Measurements from ENCODE around the gene ZFAND2B.
"Not testable (repeated sequence)": the region's sequence is repeated elsewhere in the genome, so short reads cannot be mapped to it uniquely, and the experiment has no call there.

The ZFAND2B gene

GRCh38 chr2:219175928-219176817 lies 30.4 kb upstream of the ZFAND2B start:
- peak; percentile 55 for DNase-seq (ENCODE audit: low spot score)

DNA sequence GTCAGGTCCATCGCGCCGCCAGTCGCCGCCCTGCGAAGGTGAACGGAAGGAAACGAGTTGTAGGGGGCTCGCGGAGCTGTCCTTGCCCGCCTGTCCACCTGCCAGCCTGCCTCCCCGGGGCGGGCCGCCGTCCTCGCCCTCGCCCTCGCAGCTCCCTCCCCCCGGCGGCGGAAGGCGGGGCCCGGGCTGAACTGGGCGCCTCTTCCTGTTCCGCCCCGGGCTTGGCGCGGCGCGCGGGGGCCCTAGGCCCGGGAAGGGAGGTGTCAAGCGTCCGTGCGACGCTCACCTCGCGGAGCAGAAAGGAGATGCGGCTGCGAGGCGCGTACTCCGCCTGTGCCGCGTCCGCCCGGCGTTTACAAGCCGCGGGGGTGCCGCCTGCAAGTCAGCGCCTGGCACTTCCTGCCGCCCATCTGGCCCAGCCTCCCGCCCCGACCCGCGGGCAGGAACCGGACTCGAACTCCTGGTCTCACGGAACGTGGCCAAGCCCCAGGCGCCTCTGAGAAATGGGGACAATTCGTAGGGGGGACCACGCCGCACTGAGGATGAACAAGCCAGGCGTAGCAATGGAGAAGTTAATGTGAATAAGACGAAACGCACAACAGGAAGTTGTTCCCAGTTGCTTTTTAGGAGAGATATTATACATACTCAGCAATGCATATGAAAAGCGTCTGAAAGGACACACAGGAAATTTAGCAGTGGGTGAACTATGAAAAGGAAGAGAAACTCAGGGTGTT lies 29.6 kb upstream of the ZFAND2B start, which contains the start of gene CNPPD1:
Gene CNPPD1 (minus strand): TSS at position 108 of the 734 bp plus-strand sequence. CDS start 97 bp downstream, at position 11.
- peak; percentile 93 for DNase-seq (ENCODE audit: low spot score)

DNA sequence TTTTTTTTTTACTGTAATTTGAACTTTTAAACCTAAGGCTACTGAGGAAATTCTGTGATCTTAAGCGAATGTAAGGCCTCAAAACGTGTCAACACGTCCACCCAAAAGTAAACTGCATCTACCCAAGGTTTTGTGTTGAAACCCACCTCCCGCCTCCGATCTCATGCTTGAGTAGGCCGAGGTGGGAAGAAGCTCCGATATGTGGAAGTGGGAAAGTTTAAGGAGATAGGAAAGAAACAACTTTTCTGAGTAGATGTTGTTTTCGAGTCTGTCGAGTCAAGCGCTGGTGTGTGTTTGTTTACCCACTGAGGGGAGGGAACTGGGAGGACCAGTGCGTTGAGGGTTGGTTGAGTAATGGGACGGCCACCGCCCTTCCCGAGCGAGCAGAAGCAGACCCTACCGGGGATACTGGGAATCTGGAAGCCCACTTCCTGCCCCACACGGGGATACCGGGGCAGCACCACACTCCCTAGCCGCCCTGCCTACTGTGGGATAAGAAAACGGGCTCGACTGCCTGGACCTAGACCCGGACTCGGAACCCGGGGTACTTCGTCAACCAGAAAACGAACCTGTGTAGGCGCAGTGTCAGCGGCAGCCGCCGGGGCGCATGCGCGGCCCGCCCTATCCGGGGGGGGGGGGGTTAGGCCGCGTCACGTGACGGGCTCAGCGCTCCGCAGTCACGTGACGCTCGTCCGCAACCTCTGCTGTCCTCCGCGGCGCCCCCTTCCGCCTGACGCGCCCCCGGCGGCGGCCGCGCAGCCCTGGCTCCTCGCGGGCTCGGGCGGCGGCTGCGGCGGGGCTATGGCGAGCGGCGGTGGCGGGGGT lies 28.8 kb upstream of the ZFAND2B start, which contains the start of gene RETREG2:
Gene RETREG2 (plus strand): TSS at position 724 of the 825 bp plus-strand sequence. CDS start 78 bp downstream, at position 802.
- DNase-seq (ENCODE audit: low spot score): peak; percentile 94

GRCh38 chr2:219178377-219179175 lies 28.0 kb upstream of the ZFAND2B start:
- DNase-seq (ENCODE audit: low spot score): peak; percentile 52

- no peak for DNase-seq (ENCODE audit: low spot score)
Measured at GRCh38 chr2:219179601-219180465, 26.7 kb upstream of the ZFAND2B start.

GRCh38 chr2:219180961-219181360 lies 25.6 kb upstream of the ZFAND2B start:
- DNase-seq (ENCODE audit: low spot score): no peak

DNA sequence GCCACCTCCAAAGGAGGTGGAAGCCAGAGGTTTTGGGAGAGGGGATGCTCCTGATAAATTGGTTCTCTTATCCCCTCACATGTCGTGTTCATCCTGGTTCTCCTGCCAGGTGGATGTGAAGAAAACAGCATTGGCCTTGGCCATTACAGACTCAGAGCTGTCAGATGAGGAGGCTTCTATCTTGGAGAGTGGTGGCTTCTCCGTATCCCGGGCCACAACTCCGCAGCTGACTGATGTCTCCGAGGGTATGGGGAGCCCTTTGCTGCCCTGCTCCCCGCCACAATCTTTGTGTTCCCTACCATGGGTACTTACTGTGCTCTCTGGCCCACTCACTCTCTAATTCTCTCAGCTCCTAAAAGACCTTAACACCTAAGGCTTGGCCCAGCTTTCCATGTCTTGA lies 25.1 kb upstream of the ZFAND2B start:
- no peak for DNase-seq (ENCODE audit: low spot score)

DNA sequence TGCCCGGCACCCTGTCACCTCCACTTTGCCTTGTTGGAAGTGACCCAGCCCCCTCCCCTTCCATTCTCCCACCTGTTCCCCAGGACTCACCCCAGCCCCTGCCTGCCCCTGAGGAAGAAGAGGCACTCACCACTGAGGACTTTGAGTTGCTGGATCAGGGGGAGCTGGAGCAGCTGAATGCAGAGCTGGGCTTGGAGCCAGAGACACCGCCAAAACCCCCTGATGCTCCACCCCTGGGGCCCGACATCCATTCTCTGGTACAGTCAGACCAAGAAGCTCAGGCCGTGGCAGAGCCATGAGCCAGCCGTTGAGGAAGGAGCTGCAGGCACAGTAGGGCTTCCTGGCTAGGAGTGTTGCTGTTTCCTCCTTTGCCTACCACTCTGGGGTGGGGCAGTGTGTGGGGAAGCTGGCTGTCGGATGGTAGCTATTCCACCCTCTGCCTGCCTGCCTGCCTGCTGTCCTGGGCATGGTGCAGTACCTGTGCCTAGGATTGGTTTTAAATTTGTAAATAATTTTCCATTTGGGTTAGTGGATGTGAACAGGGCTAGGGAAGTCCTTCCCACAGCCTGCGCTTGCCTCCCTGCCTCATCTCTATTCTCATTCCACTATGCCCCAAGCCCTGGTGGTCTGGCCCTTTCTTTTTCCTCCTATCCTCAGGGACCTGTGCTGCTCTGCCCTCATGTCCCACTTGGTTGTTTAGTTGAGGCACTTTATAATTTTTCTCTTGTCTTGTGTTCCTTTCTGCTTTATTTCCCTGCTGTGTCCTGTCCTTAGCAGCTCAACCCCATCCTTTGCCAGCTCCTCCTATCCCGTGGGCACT lies 24.0 kb upstream of the ZFAND2B start:
- DNase-seq (ENCODE audit: low spot score): no peak

- no peak for DNase-seq (ENCODE audit: low spot score)
Measured at GRCh38 chr2:219183151-219183772, 23.3 kb upstream of the ZFAND2B start.

DNA sequence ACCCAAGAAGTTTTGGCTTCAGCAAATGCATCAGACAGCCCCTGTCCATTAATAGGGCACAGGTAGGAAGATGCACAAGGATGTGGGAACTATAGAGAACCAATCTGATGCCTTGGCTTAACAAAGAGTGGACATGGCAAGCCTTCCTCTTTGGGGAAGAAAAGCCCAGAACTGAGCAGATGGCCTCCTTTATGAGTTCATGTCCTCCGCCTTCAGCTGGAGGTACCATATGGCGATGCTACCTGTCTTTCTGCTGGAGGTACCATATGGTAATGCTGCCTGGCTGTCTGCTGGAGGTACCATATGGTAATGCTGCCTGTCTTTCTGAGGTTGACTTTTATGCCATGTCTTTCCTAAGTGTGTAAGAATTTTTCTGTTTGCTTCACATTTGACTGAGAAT lies 22.5 kb upstream of the ZFAND2B start:
- no peak for DNase-seq (ENCODE audit: low spot score)

DNA sequence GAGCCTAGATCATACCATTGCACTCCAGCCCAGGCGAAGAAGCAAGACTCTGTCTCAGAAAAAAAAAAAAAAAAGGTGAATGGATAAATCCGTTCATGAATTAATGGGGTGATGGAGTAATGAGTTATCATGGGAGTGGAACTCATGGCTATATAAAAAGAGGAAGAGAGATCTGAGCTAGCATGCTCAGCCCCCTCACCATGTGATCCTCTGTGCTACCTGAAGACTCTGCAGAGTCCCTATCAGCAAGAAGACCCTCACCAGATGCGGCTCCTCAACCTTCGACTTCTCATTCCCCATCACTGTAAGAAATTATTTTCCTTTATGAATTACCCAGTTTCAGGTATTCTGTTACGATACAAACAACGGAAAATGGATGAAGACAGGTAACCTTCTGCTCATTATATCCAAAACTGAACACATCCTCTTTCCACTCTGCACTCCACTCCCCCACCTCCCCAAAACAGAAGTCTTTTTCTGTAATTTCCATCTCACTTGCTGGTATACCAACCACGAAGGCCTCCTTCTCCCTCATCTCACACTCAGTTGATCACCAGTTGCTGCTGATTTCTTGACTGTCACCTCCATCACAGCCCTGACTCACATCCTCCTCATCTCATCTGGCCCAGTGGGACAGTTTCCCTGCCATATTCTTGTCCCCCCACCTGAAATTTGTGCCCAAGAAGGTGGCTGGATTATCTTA lies 19.7 kb upstream of the ZFAND2B start:
- no peak for DNase-seq (ENCODE audit: low spot score)

DNA sequence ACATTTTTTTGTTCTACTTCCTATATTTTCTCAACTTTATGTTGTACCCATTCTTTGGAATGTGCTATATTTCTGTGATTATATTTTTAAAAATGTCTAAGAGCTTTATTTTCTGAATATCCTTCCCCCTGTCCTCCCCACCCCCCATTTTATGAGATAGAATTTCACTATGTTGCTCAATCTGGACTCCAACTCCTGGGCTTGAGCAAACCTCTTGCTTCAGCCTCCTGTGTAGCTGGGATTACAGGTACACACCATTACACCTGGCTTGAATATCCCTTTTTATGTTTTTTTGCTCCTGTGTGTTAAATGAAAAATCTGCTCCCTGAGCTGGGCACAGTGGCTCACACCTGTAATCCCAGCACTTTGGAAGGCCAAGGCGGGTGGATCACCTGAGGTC lies 9.2 kb upstream of the ZFAND2B start:
- no peak for DNase-seq (ENCODE audit: low spot score)

- peak; percentile 1 for DNase-seq (ENCODE audit: low spot score)
Measured at GRCh38 chr2:219198974-219199373, 7.6 kb upstream of the ZFAND2B start.

DNA sequence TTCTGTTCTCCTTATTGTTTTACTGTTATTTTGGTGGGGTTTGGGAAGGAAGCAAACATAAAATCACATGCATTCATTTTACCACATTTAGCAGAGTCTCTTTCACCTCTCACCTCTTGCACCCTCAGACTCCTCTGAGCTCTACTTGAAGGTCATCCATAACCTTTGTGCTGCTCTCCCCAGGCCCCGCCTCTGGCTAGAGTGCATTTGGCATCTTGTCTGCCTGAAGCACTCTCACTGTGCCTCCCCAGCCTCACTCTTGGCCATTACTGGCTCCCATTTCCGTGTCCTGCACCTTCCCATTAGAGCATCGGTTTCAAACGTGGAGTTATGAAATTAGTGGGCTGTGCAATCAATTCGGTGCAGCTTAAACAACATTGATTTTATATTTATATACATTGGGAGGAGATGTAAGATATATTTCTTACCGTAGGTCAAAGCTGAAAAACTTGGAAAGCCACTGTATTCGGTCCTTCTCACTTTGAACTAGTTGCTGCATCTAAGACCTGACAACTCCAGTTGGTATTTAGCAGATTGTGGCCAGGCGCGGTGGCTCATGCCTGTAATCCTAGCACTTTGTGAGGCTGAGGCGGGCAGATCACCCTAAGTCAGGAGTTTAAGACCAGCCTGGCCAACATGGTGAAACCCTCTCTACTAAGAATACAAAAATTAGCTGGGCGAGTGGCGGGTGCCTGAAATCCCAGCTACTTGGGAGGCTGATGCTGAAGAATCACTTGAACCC lies 6.9 kb upstream of the ZFAND2B start:
- DNase-seq (ENCODE audit: low spot score): peak; percentile 1

- DNase-seq (ENCODE audit: low spot score): peak; percentile 1
Measured at GRCh38 chr2:219200502-219201326, 5.9 kb upstream of the ZFAND2B start.

DNA sequence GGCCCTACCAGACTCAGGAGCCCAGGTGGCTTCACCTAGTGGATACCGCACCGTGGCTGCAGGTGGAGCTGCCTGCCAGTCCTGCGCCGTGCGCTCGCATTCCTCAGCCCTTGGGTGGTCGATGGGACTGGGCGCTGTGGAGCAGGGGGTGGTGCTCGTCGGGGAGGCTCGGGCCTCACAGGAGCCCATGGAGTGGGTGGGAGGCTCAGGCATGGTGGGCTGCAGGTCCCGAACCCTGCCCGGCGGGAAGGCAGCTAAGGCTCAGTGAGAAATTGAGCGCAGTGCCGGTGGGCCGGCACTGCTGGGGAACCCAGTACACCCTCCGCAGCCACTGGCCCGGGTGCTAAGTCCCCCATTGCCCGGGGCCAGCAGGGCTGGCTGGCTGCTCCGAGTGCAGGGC lies 5.3 kb upstream of the ZFAND2B start:
- not testable (repeated sequence) for DNase-seq (ENCODE audit: low spot score)
